PFSK-1 (cell line): Measurements from ENCODE around the gene HECTD4.

Experiments
- FOXP2 ChIP-seq: optimal IDR thresholded peaks from 2 replicates; pipeline ENCODE3; 2011; ENCODE audit warnings: borderline replicate concordance, control low read depth, inconsistent platforms; ENCODE audit not compliant: insufficient read depth; ENCODE audit errors: extremely low read length, extremely low read depth
- POLR2AphosphoS5 ChIP-seq: IDR thresholded peaks from 2 replicates; pipeline ENCODE4 v1.6.1; 2012; ENCODE audit warnings: low read depth, mild to moderate bottlenecking, control low read depth, low read length, moderate library complexity
- REST ChIP-seq, 2 experiments: IDR thresholded peaks; 2 replicates each; pipeline versions ENCODE4 v1.6.1 to v1.8.0; 2011 to 2012; ENCODE audit warnings: low read depth in 2 of 2, low read length in 2 of 2, control low read depth in 1 of 2, inconsistent platforms in 1 of 2, mild to moderate bottlenecking in 1 of 2, moderate library complexity in 1 of 2; ENCODE audit not compliant: insufficient read depth in 1 of 2
- SIN3A ChIP-seq: IDR thresholded peaks from 2 replicates; pipeline ENCODE4 v1.6.1; 2012; ENCODE audit warnings: mild to moderate bottlenecking, low read length, moderate library complexity, borderline replicate concordance; ENCODE audit not compliant: insufficient read depth
- TAF1 ChIP-seq: IDR thresholded peaks from 2 replicates; pipeline ENCODE4 v1.6.1; 2012; ENCODE audit warnings: low read length, control low read depth, borderline replicate concordance; ENCODE audit not compliant: insufficient read depth

The HECTD4 gene

GRCh38 chr12:112304436-112304835 lies 77.8 kb downstream of the HECTD4 start:
- no peak for TF ChIP-seq POLR2AphosphoS5
- no peak for TF ChIP-seq REST (IDR thresholded peaks at IDR 0.05; ENCODE audit: insufficient read depth in 1 of 2, low read depth in 2 of 2, low read length in 2 of 2)

- TF ChIP-seq FOXP2 (no peak), POLR2AphosphoS5 (no peak)
These were observed 78.4 kb downstream of the HECTD4 start for GRCh38 chr12:112303799-112304198.

GRCh38 chr12:112303004-112303403 lies 79.2 kb downstream of the HECTD4 start:
- TF ChIP-seq FOXP2: peak; percentile 23
- TF ChIP-seq TAF1: no peak
- TF ChIP-seq REST (IDR thresholded peaks at IDR 0.05; ENCODE audit: insufficient read depth in 1 of 2, low read depth in 2 of 2, low read length in 2 of 2): no peak
- no peak for TF ChIP-seq POLR2AphosphoS5
- TF ChIP-seq SIN3A: no peak

- no peak for TF ChIP-seq TAF1
- TF ChIP-seq POLR2AphosphoS5: no peak
- no peak for TF ChIP-seq SIN3A
- no peak for TF ChIP-seq REST (IDR thresholded peaks at IDR 0.05; ENCODE audit: insufficient read depth in 1 of 2, low read depth in 2 of 2, low read length in 2 of 2)
- TF ChIP-seq FOXP2: no peak
These were observed 82.5 kb downstream of the HECTD4 start for GRCh38 chr12:112299704-112300103.

GRCh38 chr12:112297188-112297587 lies 85.0 kb downstream of the HECTD4 start:
- TF ChIP-seq SIN3A (no peak), REST (IDR thresholded peaks at IDR 0.05; ENCODE audit: insufficient read depth in 1 of 2, low read depth in 2 of 2, low read length in 2 of 2) (no peak), FOXP2 (no peak), POLR2AphosphoS5 (no peak), TAF1 (no peak)

GRCh38 chr12:112296183-112296582 lies 86.0 kb downstream of the HECTD4 start:
- no peak for TF ChIP-seq FOXP2
- TF ChIP-seq POLR2AphosphoS5: no peak
- no peak for TF ChIP-seq SIN3A
- TF ChIP-seq TAF1: no peak
